ENCODE results near the gene MCM9. TPM values are rescaled to one million over a fixed set of nuclear protein-coding genes. Genes with fewer than 3 reads are reported as not detected.

MCM9 gene
- total RNA-seq, 1 donor from 2014 or later: 15.6 TPM

DNA sequence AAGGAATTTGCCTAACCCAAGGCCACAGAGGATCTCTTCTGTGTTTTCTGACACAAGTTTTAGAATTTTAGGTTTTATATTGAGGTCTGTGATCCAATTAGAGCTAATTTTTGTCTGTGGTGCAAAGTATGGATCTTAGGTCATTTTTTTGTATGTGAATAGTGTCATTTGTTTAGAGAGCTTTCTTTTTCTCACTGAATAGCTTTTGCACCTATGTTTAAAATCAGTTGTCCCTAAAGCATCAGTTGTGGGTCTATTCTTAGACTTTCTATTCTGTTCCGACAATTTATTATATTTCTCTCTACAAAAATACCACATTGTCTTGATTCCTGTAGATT, 341 bp upstream of the MCM9 start:
- TF ChIP-seq, protein P1, sequence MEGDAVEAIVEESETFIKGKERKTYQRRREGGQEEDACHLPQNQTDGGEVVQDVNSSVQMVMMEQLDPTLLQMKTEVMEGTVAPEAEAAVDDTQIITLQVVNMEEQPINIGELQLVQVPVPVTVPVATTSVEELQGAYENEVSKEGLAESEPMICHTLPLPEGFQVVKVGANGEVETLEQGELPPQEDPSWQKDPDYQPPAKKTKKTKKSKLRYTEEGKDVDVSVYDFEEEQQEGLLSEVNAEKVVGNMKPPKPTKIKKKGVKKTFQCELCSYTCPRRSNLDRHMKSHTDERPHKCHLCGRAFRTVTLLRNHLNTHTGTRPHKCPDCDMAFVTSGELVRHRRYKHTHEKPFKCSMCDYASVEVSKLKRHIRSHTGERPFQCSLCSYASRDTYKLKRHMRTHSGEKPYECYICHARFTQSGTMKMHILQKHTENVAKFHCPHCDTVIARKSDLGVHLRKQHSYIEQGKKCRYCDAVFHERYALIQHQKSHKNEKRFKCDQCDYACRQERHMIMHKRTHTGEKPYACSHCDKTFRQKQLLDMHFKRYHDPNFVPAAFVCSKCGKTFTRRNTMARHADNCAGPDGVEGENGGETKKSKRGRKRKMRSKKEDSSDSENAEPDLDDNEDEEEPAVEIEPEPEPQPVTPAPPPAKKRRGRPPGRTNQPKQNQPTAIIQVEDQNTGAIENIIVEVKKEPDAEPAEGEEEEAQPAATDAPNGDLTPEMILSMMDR (IDR thresholded peaks at IDR 0.05): no peak
- H3K4me1 Mint-ChIP-seq (ENCODE audit: unreplicated experiment): peaks cover 21% of the 10 kb centered on the region
- peak overlapping the region; percentile 81 for H3K27ac Mint-ChIP-seq (ENCODE audit: unreplicated experiment)
- no peaks in the 10 kb centered on the region for H3K9me3 Mint-ChIP-seq (ENCODE audit: unreplicated experiment)
- H3K27me3 Mint-ChIP-seq (ENCODE audit: unreplicated experiment): no peaks in the 10 kb centered on the region
- H3K36me3 Mint-ChIP-seq (ENCODE audit: unreplicated experiment): peaks cover 11% of the 10 kb centered on the region
- H3K4me3 Mint-ChIP-seq (ENCODE audit: unreplicated experiment): peak overlapping the region; percentile 93
- DNase-seq (ENCODE audit: extremely low spot score, unreplicated experiment): no peak

DNA sequence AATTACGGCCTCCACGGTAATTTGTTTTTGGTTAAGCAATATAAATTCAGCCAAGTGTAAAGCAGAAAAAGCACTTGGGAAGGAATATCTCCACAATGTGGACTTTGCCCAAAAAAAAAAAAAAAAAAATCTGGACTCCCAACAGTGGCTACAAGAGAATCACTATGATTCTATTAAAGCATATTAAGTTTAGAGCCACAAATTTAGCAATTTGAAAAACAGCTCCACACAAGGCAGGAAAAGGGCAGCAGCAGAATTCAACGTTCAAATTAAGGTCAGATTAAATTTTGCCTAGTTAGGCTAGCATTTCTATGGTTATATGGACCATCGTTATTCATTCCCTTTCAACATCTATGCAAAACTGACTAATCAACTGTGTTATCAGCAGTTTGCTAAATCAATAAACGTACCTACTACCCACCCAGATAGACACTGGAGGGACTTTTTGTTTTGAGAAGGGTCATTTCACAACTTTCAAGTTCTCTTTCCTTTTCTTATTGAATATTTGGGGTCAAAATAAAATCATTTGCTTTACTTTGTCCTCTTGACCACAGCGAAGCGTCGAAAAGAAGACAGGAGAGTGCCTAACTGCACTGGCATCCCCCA, 1.0 kb downstream of the MCM9 start:
- Mint-ChIP-seq H3K4me3 (ENCODE audit: unreplicated experiment) (peak overlapping the region; percentile 93), H3K27ac (ENCODE audit: unreplicated experiment) (peak overlapping the region; percentile 65), H3K36me3 (ENCODE audit: unreplicated experiment) (peaks cover 11% of the 10 kb centered on the region), H3K27me3 (ENCODE audit: unreplicated experiment) (no peaks in the 10 kb centered on the region), H3K4me1 (ENCODE audit: unreplicated experiment) (peaks cover 21% of the 10 kb centered on the region), H3K9me3 (ENCODE audit: unreplicated experiment) (no peaks in the 10 kb centered on the region)
- TF ChIP-seq, protein P1 (IDR thresholded peaks at IDR 0.05): no peak
- no peak for DNase-seq (ENCODE audit: extremely low spot score, unreplicated experiment)

DNA sequence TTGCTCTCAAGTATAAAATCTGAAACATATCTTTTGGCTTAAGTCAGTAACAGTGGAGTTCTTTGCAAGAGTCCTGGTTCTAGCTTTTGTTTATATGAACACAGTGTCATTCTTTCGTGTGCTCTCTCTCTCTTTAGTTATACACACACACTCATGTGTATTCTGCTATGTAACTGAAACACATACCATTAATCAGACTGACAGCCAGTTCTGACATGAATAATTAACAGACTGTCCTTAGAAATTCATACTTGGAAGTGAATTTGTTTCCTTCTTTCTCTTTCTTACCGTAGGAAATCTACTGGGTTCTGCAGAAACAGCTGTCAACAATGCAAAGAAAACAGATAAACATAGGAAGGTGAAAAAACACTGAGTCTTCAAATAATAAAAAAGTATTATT, 2.5 kb downstream of the MCM9 start:
- Mint-ChIP-seq H3K27ac (ENCODE audit: unreplicated experiment) (no peak overlapping the region), H3K4me3 (ENCODE audit: unreplicated experiment) (no peak overlapping the region), H3K27me3 (ENCODE audit: unreplicated experiment) (no peaks in the 10 kb centered on the region), H3K9me3 (ENCODE audit: unreplicated experiment) (no peaks in the 10 kb centered on the region), H3K36me3 (ENCODE audit: unreplicated experiment) (peaks cover 14% of the 10 kb centered on the region), H3K4me1 (ENCODE audit: unreplicated experiment) (peaks cover 21% of the 10 kb centered on the region)
- DNase-seq (ENCODE audit: extremely low spot score, unreplicated experiment): no peak
- TF ChIP-seq, protein P1 (IDR thresholded peaks at IDR 0.05): no peak

GRCh38 chr6:118931436-118931835, 3.5 kb downstream of the MCM9 start:
- Mint-ChIP-seq H3K9me3 (ENCODE audit: unreplicated experiment) (no peaks in the 10 kb centered on the region), H3K4me3 (ENCODE audit: unreplicated experiment) (no peak overlapping the region), H3K27ac (ENCODE audit: unreplicated experiment) (no peak overlapping the region), H3K4me1 (ENCODE audit: unreplicated experiment) (peaks cover 21% of the 10 kb centered on the region), H3K27me3 (ENCODE audit: unreplicated experiment) (no peaks in the 10 kb centered on the region), H3K36me3 (ENCODE audit: unreplicated experiment) (peaks cover 17% of the 10 kb centered on the region)
- TF ChIP-seq, protein P1 (IDR thresholded peaks at IDR 0.05): no peak
- DNase-seq (ENCODE audit: extremely low spot score, unreplicated experiment): no peak

GRCh38 chr6:118930680-118931079, 4.3 kb downstream of the MCM9 start:
- DNase-seq (ENCODE audit: extremely low spot score, unreplicated experiment): no peak
- H3K9me3 Mint-ChIP-seq (ENCODE audit: unreplicated experiment): no peaks in the 10 kb centered on the region
- H3K27ac Mint-ChIP-seq (ENCODE audit: unreplicated experiment): no peak overlapping the region
- H3K4me3 Mint-ChIP-seq (ENCODE audit: unreplicated experiment): no peak overlapping the region
- peaks cover 18% of the 10 kb centered on the region for H3K4me1 Mint-ChIP-seq (ENCODE audit: unreplicated experiment)
- H3K36me3 Mint-ChIP-seq (ENCODE audit: unreplicated experiment): peaks cover 22% of the 10 kb centered on the region
- no peaks in the 10 kb centered on the region for H3K27me3 Mint-ChIP-seq (ENCODE audit: unreplicated experiment)
- TF ChIP-seq, protein P1 (IDR thresholded peaks at IDR 0.05): no peak
